Colonic mucosa (tissue), 4 donors: Measurements from ENCODE around the gene IDH2. TPM values are rescaled to one million over a fixed set of nuclear protein-coding genes. Genes with fewer than 3 reads are reported as not detected.

Experiments used
- DNase-seq: peaks from one replicate; pipeline ENCODE4 v3.0.0-alpha.2; 2020
- H3K27ac ChIP-seq: fragments of 200-600 bp; one replicate; pipeline ENCODE4 v1.8.0; 2021
- H3K27me3 ChIP-seq: fragments of 200-600 bp; one replicate; pipeline ENCODE4 v1.8.0; 2021
- H3K36me3 ChIP-seq: fragments of 200-600 bp; one replicate; pipeline ENCODE4 v1.8.0; 2021
- H3K4me1 ChIP-seq: fragments of 200-600 bp; one replicate; pipeline ENCODE4 v1.8.0; 2021; ENCODE audit warnings: mild to moderate bottlenecking
- H3K4me3 ChIP-seq: fragments of 200-600 bp; one replicate; pipeline ENCODE4 v1.8.0; 2021
- H3K9ac ChIP-seq, 2 donors: one replicate each; pipeline ENCODE4 v1.7.0; 2013; ENCODE audit warnings: control low read depth in 2 of 2, low read depth in 2 of 2, low read length in 2 of 2
- H3K9me3 ChIP-seq: fragments of 200-600 bp; one replicate; pipeline ENCODE4 v1.8.0; 2021
- CTCF ChIP-seq: fragments of 200-600 bp; IDR thresholded peaks from one replicate; pipeline ENCODE4 v1.8.0; 2022; ENCODE audit warnings: antibody characterized with exemption, mild to moderate bottlenecking
- intact Hi-C: fragments of 100-400 bp; cut with DNase I; formaldehyde crosslinking; loops from one replicate; pipeline ENCODE4 v1.14.1; 2022
- total RNA-seq, 2 donors: library from RNA; stranded (reverse); fragmentation: NEBNext Ultra II Directional in 1 of 2; extraction: Animal tissue kit (Norgen Biotek cat#: 25700) in 1 of 2; gene quantifications; one replicate each; pipeline ENCODE4 v1.2.1, GENCODE V29; 2021
- donor health status: healthy.
- donor health status: DM: no; HTN: no; CAD: no.
- donor health status: DM: no; HTN: no; CAD: no.

The IDH2 gene
- total RNA-seq, 2 donors from 2014 or later: 201 to 286 TPM

- Histone ChIP-seq H3K9ac (no peak overlapping the region), H3K4me1 (no peaks in the 10 kb centered on the region), H3K4me3 (no peak overlapping the region), H3K36me3 (peaks cover 28% of the 10 kb centered on the region), H3K27ac (no peak overlapping the region), H3K27me3 (no peaks in the 10 kb centered on the region), H3K9me3 (no peaks in the 10 kb centered on the region)
- intact Hi-C loops: no loop called here
- no peak for DNase-seq
- no peak for TF ChIP-seq CTCF
These were observed 18.2 kb downstream of the IDH2 start for GRCh38 chr15:90083954-90084607.

DNA sequence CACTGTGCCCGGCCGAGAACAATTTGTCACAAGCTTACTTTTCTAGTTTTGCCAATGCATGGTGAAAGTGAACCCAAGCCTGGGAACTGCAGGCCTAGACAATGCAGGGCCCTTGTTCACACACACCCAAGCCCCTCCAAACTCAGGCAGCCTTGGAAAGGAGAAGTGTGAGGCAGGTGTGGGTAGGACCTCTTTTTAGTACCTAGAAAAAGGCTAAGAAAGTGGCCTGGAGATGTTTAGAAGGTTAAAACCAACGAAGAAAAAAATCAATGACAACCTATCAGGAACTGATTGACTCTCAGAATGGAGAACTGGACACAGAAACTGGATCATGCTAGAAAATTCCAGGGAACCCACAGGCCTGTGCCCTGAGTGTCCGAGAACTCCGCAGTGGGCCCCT is 18.8 kb downstream of the IDH2 start:
- H3K9ac ChIP-seq: no peak overlapping the region
- no peak for DNase-seq
- H3K4me3 ChIP-seq: no peak overlapping the region
- intact Hi-C loops: no loop called here
- peaks cover 28% of the 10 kb centered on the region for H3K36me3 ChIP-seq
- no peaks in the 10 kb centered on the region for H3K27me3 ChIP-seq
- no peak for TF ChIP-seq CTCF
- no peak overlapping the region for H3K27ac ChIP-seq
- no peaks in the 10 kb centered on the region for H3K4me1 ChIP-seq
- no peaks in the 10 kb centered on the region for H3K9me3 ChIP-seq

GRCh38 chr15:90082140-90082715 is 20.0 kb downstream of the IDH2 start:
- Histone ChIP-seq H3K27ac (no peak overlapping the region), H3K36me3 (peaks cover 22% of the 10 kb centered on the region), H3K4me1 (no peaks in the 10 kb centered on the region), H3K27me3 (no peaks in the 10 kb centered on the region), H3K9ac (no peak overlapping the region), H3K9me3 (no peaks in the 10 kb centered on the region), H3K4me3 (no peak overlapping the region)
- intact Hi-C loops: no loop called here
- no peak for DNase-seq
- no peak for TF ChIP-seq CTCF

DNA sequence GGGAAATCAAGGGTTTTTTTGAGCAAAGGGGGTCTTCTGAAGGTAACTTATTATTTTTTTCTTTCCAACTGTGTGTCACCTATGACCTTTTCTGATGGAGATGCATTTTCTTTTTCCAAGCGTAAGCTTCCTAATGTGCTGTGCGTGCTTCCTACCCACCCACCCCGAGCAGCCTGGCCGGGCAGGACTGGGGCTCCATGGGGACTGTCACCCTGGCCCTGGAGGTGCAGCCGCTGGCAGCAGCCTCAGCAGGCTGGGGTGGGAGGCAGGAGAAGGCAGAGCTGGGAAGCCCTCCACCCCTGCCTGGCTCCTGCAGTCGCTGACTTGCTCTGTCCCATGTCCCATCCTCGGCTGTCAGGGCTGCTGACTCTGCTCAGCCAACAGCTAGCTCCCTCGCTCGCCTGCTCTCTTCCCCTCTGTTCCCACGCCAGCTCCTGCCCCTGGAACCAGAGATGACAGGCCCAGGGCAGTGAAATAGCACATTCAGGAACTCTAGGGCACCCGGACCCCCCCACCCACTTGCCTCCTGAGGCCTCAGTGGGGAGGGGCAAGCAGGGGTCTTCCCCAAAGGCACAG is 21.4 kb downstream of the IDH2 start:
- Histone ChIP-seq H3K9me3 (no peaks in the 10 kb centered on the region), H3K36me3 (peaks cover 22% of the 10 kb centered on the region), H3K27ac (no peak overlapping the region), H3K4me3 (no peak overlapping the region), H3K4me1 (no peaks in the 10 kb centered on the region), H3K27me3 (no peaks in the 10 kb centered on the region), H3K9ac (no peak overlapping the region)
- no peak for TF ChIP-seq CTCF
- DNase-seq: no peak
- intact Hi-C loops: no loop called here

- intact Hi-C loops: no loop called here
- H3K27me3 ChIP-seq: no peaks in the 10 kb centered on the region
- no peak overlapping the region for H3K27ac ChIP-seq
These were observed 21.9 kb downstream of the IDH2 start for GRCh38 chr15:90080458-90080755.

More at GRCh38 chr15:90080458-90080755, 21.9 kb downstream of the IDH2 start:
- no peak overlapping the region for H3K9ac ChIP-seq
- no peaks in the 10 kb centered on the region for H3K4me1 ChIP-seq
- no peaks in the 10 kb centered on the region for H3K9me3 ChIP-seq
- no peak for DNase-seq
- H3K4me3 ChIP-seq: no peak overlapping the region
- no peak for TF ChIP-seq CTCF
- H3K36me3 ChIP-seq: peaks cover 22% of the 10 kb centered on the region
